ENCODE results near the gene HEMGN. TPM values are rescaled to one million over a fixed set of nuclear protein-coding genes. Genes with fewer than 3 reads are reported as not detected.

Gene HEMGN
- total and polyA plus RNA-seq, 2 of the 8 experiments (the other 6 are each of a cell fraction or from before 2014, with no cell fraction given) = not detected

DNA sequence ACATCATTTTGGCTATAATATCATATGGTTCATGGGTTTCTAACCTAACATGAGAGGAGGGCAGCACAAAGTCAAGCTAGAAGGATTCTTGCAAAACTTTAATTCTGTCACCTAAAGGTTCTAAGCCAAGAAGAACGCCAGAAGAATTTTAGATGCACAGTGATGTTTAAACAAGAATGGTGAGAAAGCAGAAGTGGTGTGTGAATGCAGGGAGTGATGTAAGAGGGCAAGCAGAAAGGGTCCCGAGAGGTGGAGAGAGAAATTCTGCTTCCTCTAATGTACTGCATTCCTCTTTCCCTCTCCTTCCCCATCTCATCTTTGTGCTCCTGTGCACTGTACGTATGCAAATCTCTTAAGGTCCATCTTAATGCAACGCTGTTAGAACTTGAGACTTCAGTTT is 13.6 kb downstream of the HEMGN start:
- no peak overlapping the region for H2BK12ac ChIP-seq (ENCODE audit: low read depth, low read length)
- H4K91ac ChIP-seq (replicated peaks; ENCODE audit: insufficient read length, low read length) = no peak overlapping the region
- no peak overlapping the region for H2BK20ac ChIP-seq (ENCODE audit: low read length)
- TF ChIP-seq CEBPB (IDR thresholded peaks at IDR 0.05; ENCODE audit: low read depth, low read length) (no peak), POLR2A (IDR thresholded peaks at IDR 0.05; ENCODE audit: control extremely low read depth in 1 of 2, low read depth in 2 of 2, low read length in 2 of 2) (no peak), YY1 (IDR thresholded peaks at IDR 0.05; ENCODE audit: low read depth, low read length) (no peak), EZH2 (IDR thresholded peaks at IDR 0.05; ENCODE audit: low read depth, low read length, severe bottlenecking) (no peak), TAF1 (IDR thresholded peaks at IDR 0.05; ENCODE audit: low read depth, low read length) (no peak), POLR2AphosphoS5 (IDR thresholded peaks at IDR 0.05; ENCODE audit: low read depth, low read length) (no peak), KDM4A (IDR thresholded peaks at IDR 0.05; ENCODE audit: low read depth, low read length, severe bottlenecking) (no peak), TEAD4 (IDR thresholded peaks at IDR 0.05; ENCODE audit: low read depth, low read length) (no peak), BACH1 (IDR thresholded peaks at IDR 0.05; ENCODE audit: low read length) (no peak), RBBP5 (IDR thresholded peaks at IDR 0.05; ENCODE audit: borderline replicate concordance, low read depth, low read length) (no peak), EGR1 (IDR thresholded peaks at IDR 0.05; ENCODE audit: borderline replicate concordance, low read depth, low read length) (no peak), HDAC2 (IDR thresholded peaks at IDR 0.05; ENCODE audit: borderline replicate concordance in 1 of 2, low read depth in 2 of 2, low read length in 2 of 2) (no peak), CBX5 (IDR thresholded peaks at IDR 0.05; ENCODE audit: low read depth, low read length) (no peak)
- TF ChIP-seq, protein P1, sequence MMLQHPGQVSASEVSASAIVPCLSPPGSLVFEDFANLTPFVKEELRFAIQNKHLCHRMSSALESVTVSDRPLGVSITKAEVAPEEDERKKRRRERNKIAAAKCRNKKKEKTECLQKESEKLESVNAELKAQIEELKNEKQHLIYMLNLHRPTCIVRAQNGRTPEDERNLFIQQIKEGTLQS (IDR thresholded peaks at IDR 0.05; ENCODE audit: insufficient read depth, low read depth, low read length) = no peak
- H3K79me1 ChIP-seq (ENCODE audit: low read depth, low read length) = no peaks in the 10 kb centered on the region
- H2BK15ac ChIP-seq (ENCODE audit: low read length) = no peak overlapping the region
- no peak overlapping the region for H2AK5ac ChIP-seq (ENCODE audit: low read depth, low read length)
- H4K8ac ChIP-seq (ENCODE audit: extremely low read depth, insufficient read depth, low read length) = no peak overlapping the region
- FAIRE-seq (no peak), DNase-seq (ENCODE audit: low read depth in 1 of 2, low spot score in 2 of 2) (no peak)
- no peak overlapping the region for H3K14ac ChIP-seq (ENCODE audit: insufficient read length)
- ChIA-PET POLR2A (ENCODE audit: partially characterized antibody) (interaction anchor here (1.0 kb wide), 1 partner anchor 57 kb away, joined by 3 read pairs; no protein-coding TSS in a partner anchor), CTCF (ENCODE audit: partially characterized antibody) (interaction anchor here (0.6 to 2.5 kb wide), 20 partner anchors 10 to 283 kb away, joined by 3 to 10 read pairs (median 4); no protein-coding TSS in a partner anchor)
- no peak overlapping the region for H3K18ac ChIP-seq (ENCODE audit: extremely low read depth, low read length)
- H3K4me1 ChIP-seq (replicated peaks in 1 of 4; ENCODE audit: control insufficient read depth in 3 of 4, insufficient read depth in 4 of 4, low read length in 3 of 4) = no peaks in the 10 kb centered on the region; a peak in 1 of 7 replicates
- no peak overlapping the region for H2BK120ac ChIP-seq (replicated peaks; ENCODE audit: low read depth, low read length)
- no peak overlapping the region for H3K4ac ChIP-seq (replicated peaks; ENCODE audit: insufficient read length, low read depth, low read length)
- no peak overlapping the region for H3K4me3 ChIP-seq (ENCODE audit: extremely low read depth in 1 of 4, insufficient read depth in 2 of 4, low read depth in 3 of 4, low read length in 4 of 4)
- peaks cover 8% of the 10 kb centered on the region for H3K23me2 ChIP-seq (ENCODE audit: low read depth, low read length)
- no peak overlapping the region for H3K23ac ChIP-seq (ENCODE audit: insufficient read length)
- no peaks in the 10 kb centered on the region for H3K36me3 ChIP-seq (ENCODE audit: control insufficient read depth in 2 of 4, insufficient read depth in 4 of 4, low read length in 3 of 4)
- no peak overlapping the region for H2AFZ ChIP-seq (ENCODE audit: low read length)
- no peak overlapping the region for H3K27ac ChIP-seq (ENCODE audit: low read depth, low read length)
- 72% methylated on average over 4 of the region's 4 CpGs; no CpG with 5 or more reads in 1 of the 2 experiments for WGBS, 2 experiments (ENCODE audit: extremely low coverage in 1 of 2, insufficient coverage in 1 of 2, insufficient read length in 1 of 2, insufficient replicate concordance in 2 of 2, low coverage in 1 of 2, low lambda C conversion rate in 2 of 2, missing lambda C conversion rate in 1 of 2)
- H3K9ac ChIP-seq (replicated peaks in 1 of 4; ENCODE audit: extremely low read depth in 1 of 4, low read depth in 3 of 4, low read length in 3 of 4) = no peak overlapping the region
- H3K56ac ChIP-seq (replicated peaks; ENCODE audit: insufficient read length, low read depth, low read length) = no peak overlapping the region
- no peaks in the 10 kb centered on the region for H4K20me1 ChIP-seq (replicated peaks in 1 of 2; ENCODE audit: control insufficient read depth in 1 of 2, insufficient read depth in 2 of 2, low read length in 2 of 2)
- no peak overlapping the region for H4K5ac ChIP-seq (ENCODE audit: insufficient read length, low read depth, low read length)
- H3K79me2 ChIP-seq (ENCODE audit: control insufficient read depth in 1 of 2, insufficient read depth in 2 of 2, low read length in 2 of 2) = no peaks in the 10 kb centered on the region
- H3K4me2 ChIP-seq (ENCODE audit: insufficient read depth in 1 of 2, low read depth in 2 of 2, low read length in 2 of 2) = no peak overlapping the region
- no peaks in the 10 kb centered on the region for H3K9me3 ChIP-seq (ENCODE audit: insufficient read depth in 2 of 2, low read depth in 1 of 2, low read length in 1 of 2)
- H2BK5ac ChIP-seq (ENCODE audit: low read depth, low read length) = no peak overlapping the region
- H3K27me3 ChIP-seq (replicated peaks in 1 of 4; ENCODE audit: control insufficient read depth in 3 of 4, extremely low read depth in 1 of 4, insufficient read depth in 3 of 4, low read length in 3 of 4) = no peaks in the 10 kb centered on the region; a peak in 2 of 7 replicates
